Sigmoid colon (tissue), 4 donors: Measurements from ENCODE around the gene SLC30A9.

Source experiments
- CTCF ChIP-seq, 4 experiments: fragments of 450-650 bp in 3 of 4; fragments of 200-600 bp in 1 of 4; IDR thresholded peaks; one replicate each; pipeline ENCODE4 v1.5.1; 2016 to 2019; ENCODE audit warnings: antibody characterized with exemption in 4 of 4, mild to moderate bottlenecking in 3 of 4, moderate library complexity in 2 of 4
- EP300 ChIP-seq, 4 donors: sonication (generic); formaldehyde crosslinking; IDR thresholded peaks; one replicate each; pipeline ENCODE4 v1.6.1; 2017; ENCODE audit warnings: antibody characterized with exemption in 4 of 4
- POLR2A ChIP-seq, 2 donors: fragments of 450-650 bp; IDR thresholded peaks; one replicate each; pipeline ENCODE4 v1.6.1; 2016; ENCODE audit warnings: antibody characterized with exemption in 2 of 2, mild to moderate bottlenecking in 2 of 2, moderate library complexity in 2 of 2

- no peak for TF ChIP-seq EP300 (IDR thresholded peaks at IDR 0.05)
- TF ChIP-seq CTCF (IDR thresholded peaks at IDR 0.05), result no peak
- TF ChIP-seq POLR2A (IDR thresholded peaks at IDR 0.05), result no peak
These were observed 22.9 kb upstream of the SLC30A9 start for GRCh38 chr4:41967392-41967791.
